Measurements from ENCODE around the gene ENOX1. TPM values are rescaled to one million over a fixed set of nuclear protein-coding genes. Genes with fewer than 3 reads are reported as not detected.

The ENOX1 gene
- total RNA-seq, 1 donor from 2014 or later, result 0.60 TPM

- H3K27me3 ChIP-seq (ENCODE audit: low read depth), result no peaks in the 10 kb centered on the region
- no peaks in the 10 kb centered on the region for H3K9me3 ChIP-seq (replicated peaks)
- TF ChIP-seq CTCF (IDR thresholded peaks at IDR 0.05; ENCODE audit: borderline replicate concordance), result no peak
- H3K36me3 ChIP-seq, result no peaks in the 10 kb centered on the region
- DNase-seq, result no peak
- H3K4me3 ChIP-seq, result no peak overlapping the region
- no peak overlapping the region for H3K27ac ChIP-seq (replicated peaks)
- intact Hi-C loops (cut with micrococcal nuclease), result no loop called here
- H3K4me1 ChIP-seq, result peaks cover 58% of the 10 kb centered on the region
Measured at GRCh38 chr13:43763143-43763759, 23.5 kb downstream of the ENOX1 start.

- DNase-seq, result no peak
- H3K4me3 ChIP-seq, result no peak overlapping the region
- no peaks in the 10 kb centered on the region for H3K36me3 ChIP-seq
- no peak overlapping the region for H3K27ac ChIP-seq (replicated peaks)
- H3K27me3 ChIP-seq (ENCODE audit: low read depth), result no peaks in the 10 kb centered on the region
- intact Hi-C loops (cut with micrococcal nuclease), result no loop called here
- TF ChIP-seq CTCF (IDR thresholded peaks at IDR 0.05; ENCODE audit: borderline replicate concordance), result no peak
- no peaks in the 10 kb centered on the region for H3K9me3 ChIP-seq (replicated peaks)
- H3K4me1 ChIP-seq, result peaks cover 44% of the 10 kb centered on the region
Measured at GRCh38 chr13:43761616-43762315, 25.0 kb downstream of the ENOX1 start.

- Histone ChIP-seq H3K36me3 (no peaks in the 10 kb centered on the region), H3K4me3 (no peak overlapping the region), H3K27me3 (ENCODE audit: low read depth) (no peaks in the 10 kb centered on the region), H3K9me3 (replicated peaks) (no peaks in the 10 kb centered on the region), H3K4me1 (peaks cover 35% of the 10 kb centered on the region), H3K27ac (replicated peaks) (no peak overlapping the region)
- intact Hi-C loops (cut with micrococcal nuclease), result no loop called here
- TF ChIP-seq CTCF (IDR thresholded peaks at IDR 0.05; ENCODE audit: borderline replicate concordance), result no peak
- DNase-seq, result no peak
Measured at GRCh38 chr13:43760257-43760656, 26.5 kb downstream of the ENOX1 start.

- intact Hi-C loops (cut with micrococcal nuclease), result no loop called here
- Histone ChIP-seq H3K4me1 (peaks cover 21% of the 10 kb centered on the region), H3K27ac (replicated peaks) (no peak overlapping the region), H3K9me3 (replicated peaks) (no peaks in the 10 kb centered on the region), H3K36me3 (no peaks in the 10 kb centered on the region), H3K4me3 (no peak overlapping the region), H3K27me3 (ENCODE audit: low read depth) (no peaks in the 10 kb centered on the region)
- no peak for DNase-seq
- TF ChIP-seq CTCF (IDR thresholded peaks at IDR 0.05; ENCODE audit: borderline replicate concordance), result no peak
Measured at GRCh38 chr13:43758834-43759233, 27.9 kb downstream of the ENOX1 start.

- H3K36me3 ChIP-seq, result no peaks in the 10 kb centered on the region
- H3K4me3 ChIP-seq, result no peak overlapping the region
- H3K9me3 ChIP-seq (replicated peaks), result no peaks in the 10 kb centered on the region
- DNase-seq, result no peak
- no peaks in the 10 kb centered on the region for H3K27me3 ChIP-seq (ENCODE audit: low read depth)
- TF ChIP-seq CTCF (IDR thresholded peaks at IDR 0.05; ENCODE audit: borderline replicate concordance), result no peak
- intact Hi-C loops (cut with micrococcal nuclease), result no loop called here
- no peak overlapping the region for H3K27ac ChIP-seq (replicated peaks)
- H3K4me1 ChIP-seq, result peaks cover 20% of the 10 kb centered on the region
Measured at GRCh38 chr13:43757266-43757665, 29.5 kb downstream of the ENOX1 start.
